GM21515 (cell line): ENCODE results near the gene OGA.

ENCODE experiments used
- ATAC-seq: cut with Tn5 transposase; IDR thresholded peaks from one replicate; pipeline ENCODE4 v1.9.1; 2021; ENCODE audit not compliant: unreplicated experiment

The OGA gene

GRCh38 chr10:101776161-101776817 is 42.0 kb downstream of the OGA start:
- no peak for ATAC-seq

- no peak for ATAC-seq
Measured at GRCh38 chr10:101775273-101776160, 42.7 kb downstream of the OGA start, which contains the start of gene FGF8. Gene FGF8, minus strand, starts transcription at chr10:101776114. Its CDS starts 214 bp downstream, at chr10:101775900.

GRCh38 chr10:101774589-101775272 is 43.5 kb downstream of the OGA start:
- no peak for ATAC-seq

- no peak for ATAC-seq
Measured at GRCh38 chr10:101773923-101774588, 44.2 kb downstream of the OGA start.

GRCh38 chr10:101772895-101773761 is 45.1 kb downstream of the OGA start:
- ATAC-seq: no peak

GRCh38 chr10:101772017-101772894 is 46.0 kb downstream of the OGA start:
- ATAC-seq: no peak

- no peak for ATAC-seq
Measured at GRCh38 chr10:101771380-101771779, 46.9 kb downstream of the OGA start.

GRCh38 chr10:101770331-101771215 is 47.7 kb downstream of the OGA start:
- ATAC-seq: no peak

GRCh38 chr10:101769541-101770180 is 48.6 kb downstream of the OGA start:
- no peak for ATAC-seq

- ATAC-seq: no peak
Measured at GRCh38 chr10:101768791-101769170, 49.5 kb downstream of the OGA start.

- no peak for ATAC-seq
Measured at GRCh38 chr10:101767966-101768790, 50.1 kb downstream of the OGA start.

- no peak for ATAC-seq
Measured at GRCh38 chr10:101767600-101767945, 50.7 kb downstream of the OGA start.

GRCh38 chr10:101766753-101767599 is 51.3 kb downstream of the OGA start:
- ATAC-seq: no peak

- no peak for ATAC-seq
Measured at GRCh38 chr10:101766306-101766705, 51.9 kb downstream of the OGA start.

- no peak for ATAC-seq
Measured at GRCh38 chr10:101763141-101763846, 55.0 kb downstream of the OGA start.
